Fibroblast of lung (primary cell): Measurements from ENCODE around the gene OCA2.

Experiments
- CTCF ChIP-seq, 2 donors: IDR thresholded peaks in 1 of 2; conservative IDR thresholded peaks in 1 of 2; 1 replicate in 1 of 2; 2 replicates in 1 of 2; pipeline ENCODE4 v1.5.1; 2011 to 2012; ENCODE audit warnings: low read length in 2 of 2, control low read depth in 1 of 2, inconsistent platforms in 1 of 2, low read depth in 1 of 2, mild to moderate bottlenecking in 1 of 2
- EZH2 ChIP-seq: IDR thresholded peaks from 2 replicates; pipeline ENCODE4 v1.5.1; 2012; ENCODE audit warnings: low read length, control low read depth, mild to moderate bottlenecking; ENCODE audit errors: missing control alignments

DNA sequence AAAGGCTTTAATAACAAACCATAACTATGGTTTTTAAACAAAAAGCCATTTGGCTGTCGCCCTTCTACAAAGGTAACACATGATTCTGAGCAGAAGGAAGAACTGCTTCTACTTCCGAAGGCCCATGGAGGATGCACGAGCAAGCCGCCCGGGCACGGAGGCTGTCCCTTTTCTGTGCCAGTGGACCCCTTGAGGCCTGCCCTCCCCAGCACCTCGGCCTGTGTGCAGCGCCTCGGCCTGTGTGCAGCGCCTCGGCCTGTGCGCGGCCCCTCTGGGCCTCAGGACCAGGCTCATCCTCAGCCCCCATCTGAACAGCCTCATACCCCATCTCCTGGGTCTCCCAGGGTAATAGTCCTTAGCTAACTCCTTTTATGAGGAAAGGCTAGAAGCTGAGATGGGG lies 329.5 kb downstream of the OCA2 start:
- no peak for TF ChIP-seq CTCF (conservative IDR thresholded peaks at IDR 0.05 in 1 of 2, IDR thresholded peaks at IDR 0.05 in 1 of 2; ENCODE audit: low read depth in 1 of 2, low read length in 2 of 2)
- TF ChIP-seq EZH2 = no peak
